GM19395 (cell line): ENCODE results near the gene HIP1.
"Not testable (repeated sequence)": the region's sequence is repeated elsewhere in the genome, so short reads cannot be mapped to it uniquely, and the experiment has no call there.

Experiments
- ATAC-seq: cut with Tn5 transposase; IDR thresholded peaks from one replicate; pipeline ENCODE4 v1.9.1; 2021; ENCODE audit warnings: mild to moderate bottlenecking, moderate library complexity; ENCODE audit not compliant: unreplicated experiment

HIP1 gene

GRCh38 chr7:75738604-75738974, at the start of gene HIP1:
HIP1 (minus strand) TSS chr7:75738941; CDS start chr7:75738920, 21 bp downstream.
- ATAC-seq = peak; percentile 17

GRCh38 chr7:75788154-75788847, 49.6 kb upstream of the HIP1 start:
- ATAC-seq = not testable (repeated sequence)

DNA sequence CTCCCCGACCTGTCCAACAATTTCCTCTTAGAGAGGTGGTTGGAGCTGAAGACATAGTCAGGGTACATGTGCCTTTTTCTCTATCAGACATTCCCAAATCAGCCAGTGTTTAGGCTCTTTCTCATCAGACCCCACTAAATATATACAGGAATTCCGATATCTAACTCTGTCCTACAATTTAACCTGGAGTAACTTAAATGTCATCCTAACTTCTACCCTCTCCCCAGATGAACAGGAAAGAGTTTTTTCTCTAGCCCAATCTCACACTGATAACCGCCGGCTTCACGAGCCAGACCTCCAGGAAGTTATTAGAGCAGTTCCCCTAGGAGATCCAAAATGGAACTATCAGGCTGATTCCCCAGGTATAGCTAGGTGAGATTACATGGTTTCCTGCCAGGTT, 44.3 kb upstream of the HIP1 start:
- not testable (repeated sequence) for ATAC-seq

- ATAC-seq = not testable (repeated sequence)
These were observed 42.0 kb upstream of the HIP1 start for GRCh38 chr7:75780647-75781273.

DNA sequence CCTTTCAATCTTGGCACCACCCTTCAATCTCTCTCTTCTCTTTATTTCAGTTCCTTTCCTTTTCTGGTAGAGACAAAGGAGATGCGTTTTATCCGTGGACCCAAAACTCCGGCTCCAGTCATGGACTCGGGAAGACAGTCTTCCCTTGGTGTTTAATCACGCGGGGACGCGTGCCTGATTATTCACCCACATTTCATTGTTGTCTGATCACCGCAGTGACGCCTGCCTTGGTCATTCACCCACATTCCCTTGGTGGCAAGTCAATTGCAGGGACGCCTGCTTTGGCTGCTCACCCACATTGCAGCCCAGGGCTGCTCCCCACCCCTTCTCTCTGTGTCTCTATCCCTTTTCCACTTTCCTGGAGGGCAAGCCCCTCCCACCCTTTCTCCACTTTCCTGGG, 40.8 kb upstream of the HIP1 start:
- ATAC-seq = not testable (repeated sequence)

DNA sequence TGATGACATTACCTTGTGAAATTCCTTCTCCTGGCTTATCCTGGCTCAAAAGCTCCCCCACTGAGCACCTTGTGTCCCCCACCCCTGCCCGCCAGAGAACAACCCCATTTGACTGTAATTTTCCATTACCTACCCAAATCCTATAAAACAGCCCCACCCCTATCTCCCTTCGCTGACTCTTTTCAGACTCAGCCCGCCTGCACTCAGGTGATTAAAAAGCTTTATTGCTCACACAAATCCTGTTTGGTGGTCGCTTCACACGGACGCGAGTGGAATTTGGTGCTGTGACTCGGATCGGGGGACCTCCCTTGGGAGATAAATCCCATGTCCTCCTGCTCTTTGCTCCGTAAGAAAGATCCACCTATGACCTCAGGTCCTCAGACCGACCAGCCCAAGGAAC, 40.3 kb upstream of the HIP1 start:
- not testable (repeated sequence) for ATAC-seq

DNA sequence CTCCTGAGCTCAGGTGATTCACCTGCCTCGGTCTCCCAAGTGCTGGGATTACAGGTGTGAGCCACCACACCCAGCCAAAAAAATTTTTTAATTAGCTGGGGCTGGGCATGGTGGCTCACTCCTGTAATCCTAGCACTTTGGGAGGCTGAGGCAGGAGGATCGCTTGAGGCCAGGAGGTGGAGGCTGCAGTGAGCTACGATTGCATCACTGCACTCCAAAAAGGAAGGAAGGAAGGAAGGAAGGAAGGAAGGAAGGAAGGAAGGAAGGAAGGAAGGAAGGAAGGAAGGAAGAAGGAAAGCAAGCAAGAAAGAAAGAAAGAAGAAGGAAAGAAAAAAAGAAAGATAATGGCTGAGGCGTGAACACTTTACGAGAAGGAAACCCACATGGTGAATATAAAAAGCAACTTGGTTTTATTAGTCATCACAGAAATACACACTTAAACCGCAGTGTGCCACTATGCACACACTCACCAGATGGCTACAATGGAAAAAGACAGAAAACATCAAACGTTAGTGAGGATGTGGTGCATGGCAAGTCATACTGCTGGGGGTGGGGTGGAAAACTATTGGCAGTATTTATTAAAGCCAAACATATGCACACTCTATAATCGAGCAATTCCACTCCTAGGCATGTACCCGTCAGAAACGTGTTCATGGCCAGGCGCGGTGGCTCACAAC, 37.7 kb upstream of the HIP1 start:
- ATAC-seq = no peak

DNA sequence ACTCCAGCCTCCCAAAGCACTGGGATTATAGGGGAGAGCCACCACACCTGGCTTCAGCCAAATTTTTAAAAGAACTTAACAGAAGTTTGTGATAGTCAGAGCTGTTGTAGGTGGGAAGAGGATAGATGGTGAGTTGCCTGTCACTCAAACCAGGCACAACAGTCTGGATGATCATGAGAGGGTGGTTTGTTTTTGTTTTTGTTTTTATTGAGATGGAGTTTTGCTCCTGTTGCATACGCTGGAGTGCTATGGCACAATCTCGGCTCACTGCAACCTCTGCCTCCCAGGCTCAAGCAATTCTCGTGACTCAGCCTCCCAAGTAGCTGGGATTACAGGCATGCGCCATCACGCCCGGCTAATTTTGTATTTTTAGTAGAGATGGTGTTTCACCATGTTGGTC, 35.2 kb upstream of the HIP1 start:
- not testable (repeated sequence) for ATAC-seq

GRCh38 chr7:75772081-75773077, 33.6 kb upstream of the HIP1 start, which contains the start of gene CCL26:
CCL26 (minus strand) TSS chr7:75772211; CDS start chr7:75772176, 35 bp downstream.
- no peak for ATAC-seq

GRCh38 chr7:75771224-75771623, 32.5 kb upstream of the HIP1 start:
- no peak for ATAC-seq

DNA sequence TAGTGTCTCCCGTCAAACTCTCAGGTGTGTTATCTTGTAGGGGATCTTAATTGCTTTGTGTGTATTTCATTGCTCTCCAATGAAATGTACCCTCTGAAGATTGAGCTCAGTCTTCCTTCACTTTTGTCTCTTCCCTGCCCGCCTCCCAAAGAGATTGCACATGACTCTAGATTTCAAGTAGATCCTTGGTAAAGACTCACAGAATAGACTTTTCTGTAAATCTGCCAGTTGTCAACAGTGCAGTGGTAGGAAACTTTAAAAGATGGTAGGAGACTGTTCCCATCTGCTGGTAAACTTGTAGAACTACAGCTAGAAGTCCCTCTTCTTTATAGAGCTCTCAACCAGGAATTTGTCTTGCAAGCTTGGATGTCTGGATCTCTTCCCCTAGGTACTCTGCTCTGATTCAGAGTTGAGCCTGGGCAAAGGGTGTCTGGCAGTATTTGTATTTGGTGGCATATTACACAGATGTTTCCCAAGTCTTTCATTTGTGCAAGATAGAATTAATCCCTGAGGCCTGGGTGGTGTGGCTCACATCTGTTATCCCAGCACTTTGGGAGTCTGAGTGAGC, 23.7 kb upstream of the HIP1 start:
- ATAC-seq = no peak

GRCh38 chr7:75761801-75762200, 23.1 kb upstream of the HIP1 start:
- ATAC-seq = not testable (repeated sequence)

DNA sequence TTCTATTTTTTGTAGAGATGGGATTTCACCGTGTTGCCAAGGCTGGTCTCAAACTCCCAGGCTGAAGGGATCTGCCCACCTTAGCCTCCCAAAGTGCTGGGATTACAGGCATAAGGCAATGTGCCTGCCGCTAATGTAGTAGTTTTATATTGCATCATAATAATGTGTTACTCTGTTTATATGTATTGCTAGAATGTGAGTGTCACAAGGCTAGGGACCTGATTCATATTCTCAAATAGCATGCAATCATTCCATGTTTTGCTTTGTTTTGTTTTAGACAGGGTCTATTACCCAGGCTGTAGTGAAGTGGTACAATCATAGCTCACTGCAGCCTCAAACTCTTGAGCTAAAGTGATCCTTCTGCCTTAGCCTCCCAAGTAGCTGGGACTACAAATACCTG, 19.8 kb upstream of the HIP1 start:
- no peak for ATAC-seq

- no peak for ATAC-seq
These were observed 19.1 kb upstream of the HIP1 start for GRCh38 chr7:75757860-75758259.

DNA sequence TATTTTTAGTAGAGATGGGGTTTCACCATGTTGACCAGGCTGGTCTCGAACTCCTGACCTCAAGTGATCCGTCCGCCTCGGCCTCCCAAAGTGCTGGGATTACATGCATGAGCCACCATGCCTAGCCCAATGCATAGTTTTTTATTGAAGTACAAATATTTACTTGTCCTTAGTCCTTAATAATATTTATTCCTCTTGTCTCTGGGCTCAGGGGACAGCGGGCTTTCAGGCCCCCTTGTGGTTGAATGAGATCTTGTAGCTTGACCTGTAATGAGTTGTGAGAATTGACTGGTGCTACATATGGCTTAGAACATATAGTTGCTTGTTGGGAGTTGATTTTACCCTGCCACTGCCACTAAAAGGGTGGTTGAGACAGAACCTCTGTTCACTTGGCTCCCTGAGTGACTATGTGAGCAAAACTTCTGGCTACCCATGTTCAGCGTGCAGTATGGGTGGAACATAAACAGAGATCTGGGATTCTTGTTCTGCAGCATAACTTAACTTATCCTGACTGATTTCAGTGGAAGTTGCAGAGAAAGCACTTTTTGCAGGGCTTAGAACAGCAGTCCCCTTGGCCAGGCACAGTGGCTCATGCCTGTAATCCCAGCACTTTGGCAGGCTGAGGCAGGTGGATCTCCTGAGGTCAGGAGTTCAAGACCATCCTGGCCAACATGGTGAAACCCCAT, 18.4 kb upstream of the HIP1 start:
- ATAC-seq = no peak

DNA sequence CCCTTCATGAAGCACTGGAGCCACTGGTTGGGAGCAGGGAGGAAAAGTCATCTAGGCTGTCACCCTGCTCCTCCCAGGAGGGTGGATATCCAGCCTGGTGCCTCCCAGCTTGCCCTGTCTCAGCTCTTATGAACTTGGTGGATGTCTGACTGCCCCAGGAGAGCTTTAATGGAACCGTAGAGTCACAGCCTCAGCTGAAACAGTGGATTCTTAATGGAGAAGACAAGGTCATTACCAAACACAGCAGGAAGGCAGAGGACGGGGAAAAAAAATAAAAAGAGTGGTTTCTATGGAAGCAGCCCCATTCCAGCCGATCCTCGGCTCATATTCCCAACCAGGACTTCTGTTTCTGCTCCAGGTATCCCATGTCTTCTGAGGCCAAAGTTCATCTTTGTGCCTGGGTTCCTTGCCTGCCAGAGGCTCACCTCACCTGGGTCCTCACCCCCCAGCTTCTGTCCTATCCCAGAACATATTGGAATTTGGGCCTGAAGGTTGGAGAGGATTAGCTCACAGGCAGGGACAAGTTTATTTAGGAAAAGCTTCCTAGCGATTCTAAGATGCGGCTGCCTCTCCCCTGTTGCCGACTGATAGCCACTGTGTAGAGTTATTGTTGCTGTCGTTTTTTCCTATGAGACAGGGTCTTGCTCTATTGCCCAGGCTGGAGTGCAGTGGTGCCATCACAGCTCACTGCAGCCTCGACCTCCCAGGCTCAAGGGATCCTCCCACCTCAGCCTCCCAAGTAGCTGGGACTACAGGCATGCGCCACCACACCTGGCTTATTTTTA, 17.7 kb upstream of the HIP1 start:
- ATAC-seq = no peak

- ATAC-seq = no peak
These were observed 4.7 kb upstream of the HIP1 start for GRCh38 chr7:75743455-75743859.

- no peak for ATAC-seq
These were observed 2.2 kb upstream of the HIP1 start for GRCh38 chr7:75740846-75741497.
